Stomach (tissue), 9 donors: ENCODE data around the gene PEAK1. TPM values are rescaled to one million over a fixed set of nuclear protein-coding genes. Genes with fewer than 3 reads are reported as not detected.

Source experiments
- DNase-seq, 2 donors: peaks; one replicate each; pipeline versions ENCODE4 v3.0.0 to v3.0.0-alpha.2; 2013 to 2019
- H3K27ac ChIP-seq, 5 donors: fragments of 200-600 bp in 4 of 5; sonication (generic) in 4 of 5; one replicate each; pipeline ENCODE4 v1.5.1; 2013 to 2019; ENCODE audit warnings: mild to moderate bottlenecking in 1 of 5, moderate library complexity in 1 of 5
- H3K27me3 ChIP-seq, 3 donors: fragments of 200-600 bp; sonication (generic); one replicate each; pipeline ENCODE4 v1.5.1; 2017 to 2019; ENCODE audit warnings: mixed run types in 1 of 3
- H3K36me3 ChIP-seq, 4 donors: fragments of 200-600 bp; sonication (generic); 1 replicate in 3 of 4; 2 replicates in 1 of 4; pipeline ENCODE4 v1.5.1; 2016 to 2019
- H3K4me1 ChIP-seq, 4 donors: fragments of 200-600 bp; sonication (generic); one replicate each; pipeline ENCODE4 v1.5.1; 2016 to 2019
- H3K4me3 ChIP-seq, 4 donors: fragments of 200-600 bp; sonication (generic) in 3 of 4; one replicate each; pipeline ENCODE4 v1.5.1; 2016 to 2019; ENCODE audit warnings: mild to moderate bottlenecking in 1 of 4
- H3K9me3 ChIP-seq, 4 donors: fragments of 200-600 bp; sonication (generic); one replicate each; pipeline ENCODE4 v1.5.1; 2016 to 2019
- CTCF ChIP-seq, 7 experiments: fragments of 450-650 bp in 4 of 7; fragments of 200-600 bp in 3 of 7; sonication (generic) in 3 of 7; IDR thresholded peaks; one replicate each; pipeline ENCODE4 v1.5.1; 2016 to 2019; ENCODE audit warnings: antibody characterized with exemption in 7 of 7, control low read depth in 2 of 7, mild to moderate bottlenecking in 1 of 7
- EP300 ChIP-seq: sonication (generic); formaldehyde crosslinking; IDR thresholded peaks from one replicate; pipeline ENCODE4 v1.6.1; 2017; ENCODE audit warnings: antibody characterized with exemption
- POLR2A ChIP-seq, 4 donors: fragments of 450-650 bp; IDR thresholded peaks; one replicate each; pipeline ENCODE4 v1.6.1; 2016; ENCODE audit warnings: antibody characterized with exemption in 4 of 4, control low read depth in 2 of 4, mild to moderate bottlenecking in 1 of 4, moderate library complexity in 1 of 4
- POLR2AphosphoS5 ChIP-seq, 3 donors: sonication (generic); formaldehyde crosslinking; IDR thresholded peaks; one replicate each; pipeline ENCODE4 v1.6.1; 2016; ENCODE audit warnings: antibody characterized with exemption in 3 of 3
- WGBS, 5 donors: extraction: QIAGEN DNeasy Blood & Tissue Kit in 3 of 5; methylation state at CpG; one replicate each; pipeline versions ENCODE4 v1.1.5 to v1.1.7; 2013 to 2018; 5-methylcytosine and 5-hydroxymethylcytosine counted together
- intact Hi-C: fragments of 100-400 bp; cut with DNase I; formaldehyde crosslinking; loops from one replicate; pipeline ENCODE4 v1.15.1; 2023; ENCODE audit warnings: low total_unique reads
- polyA plus RNA-seq, 3 donors: library from polyadenylated mRNA; stranded (reverse); fragments of 200-250 nt; gene quantifications; one replicate each; pipeline ENCODE4 v1.2.3, GENCODE V29; 2013
- total RNA-seq, 5 donors: library from RNA; depleted of rRNA; stranded (reverse); fragments of >200 nt; gene quantifications; one replicate each; pipeline versions ENCODE4 v1.1.0 to v1.2.3, GENCODE V29; 2014 to 2016
- donor health status: healthy with polysubstance abuse.
- donor health status: Bipolar disorder and iron deficiency.
- donor health status: healthy.

Gene PEAK1
- total and polyA plus RNA-seq, 8 donors, result 1.7 to 72.5 (median 19.4) TPM

- H3K36me3 ChIP-seq, result no peaks in the 10 kb centered on the region
- H3K27ac ChIP-seq, result no peak overlapping the region
- TF ChIP-seq CTCF (IDR thresholded peaks at IDR 0.05) (no peak), POLR2A (IDR thresholded peaks at IDR 0.05) (no peak), POLR2AphosphoS5 (IDR thresholded peaks at IDR 0.05) (no peak), EP300 (no peak)
- no peak overlapping the region for H3K4me3 ChIP-seq
- WGBS, 5 donors, result 19 to 75% (median 39%) methylated on average over 2 of the region's 2 CpGs
- H3K9me3 ChIP-seq, result no peaks in the 10 kb centered on the region
- intact Hi-C loops, result no loop called here
- H3K4me1 ChIP-seq, result peaks cover 5 to 11% (median 10%) of the 10 kb centered on the region in 4 donors
- DNase-seq, result no peak
- H3K27me3 ChIP-seq, result no peaks in the 10 kb centered on the region
Observed at GRCh38 chr15:77085297-77085696, 334.6 kb downstream of the PEAK1 start.

- no peaks in the 10 kb centered on the region for H3K36me3 ChIP-seq
- no peak for DNase-seq
- H3K27ac ChIP-seq, result no peak overlapping the region
- H3K4me1 ChIP-seq, result peaks cover 5 to 11% (median 10%) of the 10 kb centered on the region in 4 donors
- TF ChIP-seq POLR2A (IDR thresholded peaks at IDR 0.05), result no peak
- TF ChIP-seq EP300, result no peak
- TF ChIP-seq POLR2AphosphoS5 (IDR thresholded peaks at IDR 0.05), result no peak
- TF ChIP-seq CTCF (IDR thresholded peaks at IDR 0.05), result no peak
- intact Hi-C loops, result no loop called here
- no peaks in the 10 kb centered on the region for H3K27me3 ChIP-seq
- H3K4me3 ChIP-seq, result no peak overlapping the region
- H3K9me3 ChIP-seq, result no peaks in the 10 kb centered on the region
- 89 to 95% (median 92%) methylated on average over 8 of the region's 8 CpGs for WGBS, 5 donors
Observed at GRCh38 chr15:77084436-77084835, 335.5 kb downstream of the PEAK1 start.

- H3K36me3 ChIP-seq, result no peaks in the 10 kb centered on the region
- peak overlapping the region; percentile 21 to 34 (median 25) for H3K4me3 ChIP-seq
- peak; percentile 83 to 91 for DNase-seq
- H3K4me1 ChIP-seq, result peaks cover 5 to 11% (median 10%) of the 10 kb centered on the region in 4 donors
- H3K27ac ChIP-seq, result peak overlapping the region in 3 of 5 donors; percentile 14 to 37 (median 37)
- H3K27me3 ChIP-seq, result no peaks in the 10 kb centered on the region
- intact Hi-C loops, result no loop called here
- no peaks in the 10 kb centered on the region for H3K9me3 ChIP-seq
- TF ChIP-seq POLR2AphosphoS5 (IDR thresholded peaks at IDR 0.05) (peak in 2 of 3 donors; percentile 35 to 58), CTCF (IDR thresholded peaks at IDR 0.05) (no peak), POLR2A (IDR thresholded peaks at IDR 0.05) (no peak)
- 11 to 15% (median 13%) methylated on average over 19 to 21 of the region's 21 CpGs for WGBS, 5 donors
Observed at GRCh38 chr15:77083381-77084160, 336.3 kb downstream of the PEAK1 start.

GRCh38 chr15:77081971-77082370, 337.9 kb downstream of the PEAK1 start:
- H3K36me3 ChIP-seq, result no peaks in the 10 kb centered on the region
- H3K27ac ChIP-seq, result no peak overlapping the region
- intact Hi-C loops, result no loop called here
- H3K4me1 ChIP-seq, result peaks cover 5 to 11% (median 10%) of the 10 kb centered on the region in 4 donors
- WGBS, 5 donors, result 78 to 89% (median 83%) methylated on average over 5 of the region's 5 CpGs
- TF ChIP-seq POLR2AphosphoS5 (IDR thresholded peaks at IDR 0.05), result no peak
- no peak for TF ChIP-seq EP300
- no peak for TF ChIP-seq POLR2A (IDR thresholded peaks at IDR 0.05)
- TF ChIP-seq CTCF (IDR thresholded peaks at IDR 0.05), result no peak
- H3K4me3 ChIP-seq, result no peak overlapping the region
- no peaks in the 10 kb centered on the region for H3K27me3 ChIP-seq
- DNase-seq, result no peak
- H3K9me3 ChIP-seq, result no peaks in the 10 kb centered on the region
